ENCODE measurements around the gene ZBTB20.
A peak's percentile ranks its signal among the peaks of the same experiment; 100 is the strongest.

Gene ZBTB20

GRCh38 chr3:114293838-114294535 is 853.1 kb downstream of the ZBTB20 start, which contains the start of gene TIGIT:
Gene TIGIT (plus strand): TSS chr3:114294028. CDS start chr3:114294062, 34 bp downstream.
- FAIRE-seq: no peak
- TF ChIP-seq, protein P1, sequence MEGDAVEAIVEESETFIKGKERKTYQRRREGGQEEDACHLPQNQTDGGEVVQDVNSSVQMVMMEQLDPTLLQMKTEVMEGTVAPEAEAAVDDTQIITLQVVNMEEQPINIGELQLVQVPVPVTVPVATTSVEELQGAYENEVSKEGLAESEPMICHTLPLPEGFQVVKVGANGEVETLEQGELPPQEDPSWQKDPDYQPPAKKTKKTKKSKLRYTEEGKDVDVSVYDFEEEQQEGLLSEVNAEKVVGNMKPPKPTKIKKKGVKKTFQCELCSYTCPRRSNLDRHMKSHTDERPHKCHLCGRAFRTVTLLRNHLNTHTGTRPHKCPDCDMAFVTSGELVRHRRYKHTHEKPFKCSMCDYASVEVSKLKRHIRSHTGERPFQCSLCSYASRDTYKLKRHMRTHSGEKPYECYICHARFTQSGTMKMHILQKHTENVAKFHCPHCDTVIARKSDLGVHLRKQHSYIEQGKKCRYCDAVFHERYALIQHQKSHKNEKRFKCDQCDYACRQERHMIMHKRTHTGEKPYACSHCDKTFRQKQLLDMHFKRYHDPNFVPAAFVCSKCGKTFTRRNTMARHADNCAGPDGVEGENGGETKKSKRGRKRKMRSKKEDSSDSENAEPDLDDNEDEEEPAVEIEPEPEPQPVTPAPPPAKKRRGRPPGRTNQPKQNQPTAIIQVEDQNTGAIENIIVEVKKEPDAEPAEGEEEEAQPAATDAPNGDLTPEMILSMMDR (IDR thresholded peaks at IDR 0.05; ENCODE audit: insufficient read depth, missing control alignments): no peak
- DNase-seq (ENCODE audit: insufficient read length, low spot score): no peak

GRCh38 chr3:114290911-114291901 is 855.9 kb downstream of the ZBTB20 start:
- FAIRE-seq (no peak), DNase-seq (ENCODE audit: insufficient read length, low spot score) (peak; percentile 40)
- TF ChIP-seq, protein P1 (IDR thresholded peaks at IDR 0.05; ENCODE audit: insufficient read depth, missing control alignments): peak; percentile 77

- FAIRE-seq (no peak), DNase-seq (ENCODE audit: insufficient read length, low spot score) (no peak)
- TF ChIP-seq, protein P1 (IDR thresholded peaks at IDR 0.05; ENCODE audit: insufficient read depth, missing control alignments): no peak
Measured at GRCh38 chr3:114286266-114286665, 860.8 kb downstream of the ZBTB20 start.

DNA sequence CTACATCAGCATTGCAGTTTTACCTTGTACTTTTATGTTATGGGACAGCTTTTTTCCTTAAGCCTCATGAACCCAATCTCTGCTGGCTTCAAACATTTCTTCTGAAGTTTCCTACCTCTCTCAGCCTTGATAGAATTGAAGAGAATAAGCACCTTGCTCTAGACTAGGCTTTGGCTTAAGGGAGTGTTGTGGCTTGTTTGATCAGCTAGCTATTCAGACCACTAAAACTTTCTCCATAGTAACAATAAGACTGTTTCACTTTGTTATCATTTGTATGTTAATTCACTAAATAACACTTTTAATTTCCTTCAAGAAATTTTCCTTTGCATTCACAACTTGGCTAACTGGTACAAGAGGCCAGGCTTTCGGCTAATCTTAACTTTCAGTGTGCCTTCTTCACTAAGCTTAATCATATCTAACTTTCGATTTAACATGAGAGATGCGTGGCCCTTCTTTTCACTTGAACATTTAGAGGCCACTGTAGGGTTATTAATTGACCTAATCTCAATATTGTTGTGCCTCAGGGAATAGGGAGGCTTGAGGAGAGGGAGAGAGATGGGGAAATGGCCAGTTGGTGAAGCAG is 861.3 kb downstream of the ZBTB20 start:
- DNase-seq (ENCODE audit: insufficient read length, low spot score) (no peak), FAIRE-seq (no peak)
- TF ChIP-seq, protein P1 (IDR thresholded peaks at IDR 0.05; ENCODE audit: insufficient read depth, missing control alignments): no peak

DNA sequence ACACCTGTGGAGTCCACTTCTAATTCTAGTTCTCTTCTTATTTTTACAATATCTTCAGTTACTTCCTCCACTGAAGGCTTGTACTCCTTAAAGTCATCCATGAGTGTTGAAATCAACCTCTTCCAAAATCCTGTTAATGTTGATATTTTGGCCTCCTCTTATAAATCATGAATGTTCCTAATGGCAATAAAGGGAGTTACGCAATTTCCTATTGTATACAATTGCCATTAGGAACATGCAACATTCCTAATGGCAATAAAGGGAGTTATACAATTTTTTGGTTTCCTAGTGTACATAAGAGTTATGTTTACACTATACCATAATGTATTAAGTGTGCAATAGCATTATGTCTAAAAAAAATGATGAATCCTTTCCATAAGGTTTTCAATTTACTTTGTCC is 862.4 kb downstream of the ZBTB20 start:
- TF ChIP-seq, protein P1 (IDR thresholded peaks at IDR 0.05; ENCODE audit: insufficient read depth, missing control alignments): no peak
- FAIRE-seq (no peak), DNase-seq (ENCODE audit: insufficient read length, low spot score) (no peak)
